CD8-positive, alpha-beta memory T cell (primary cell): ENCODE measurements around the gene KCNK7. TPM values are rescaled to one million over a fixed set of nuclear protein-coding genes. Genes with fewer than 3 reads are reported as not detected.

Source experiments
- CTCF ChIA-PET: fragments of 350-600 bp; sonication (Branson Sonifier 250); formaldehyde crosslinking; loops from one replicate; lab custom pipeline; 2021; ENCODE audit warnings: antibody characterized with exemption; lab: Charles Lee
- POLR2A ChIA-PET: fragments of 350-600 bp; sonication (Branson Sonifier 250); formaldehyde crosslinking; loops from one replicate; lab custom pipeline; 2021; ENCODE audit warnings: antibody characterized with exemption; lab: Charles Lee
- DNase-seq, 5 donors: peaks; one replicate each; pipeline versions ENCODE4 v3.0.0 to v3.0.0-alpha.2; 2020 to 2022; ENCODE audit warnings: mixed read lengths in 1 of 5
- H3K27ac ChIP-seq: one replicate; pipeline ENCODE4 v1.7.0; 2013; ENCODE audit warnings: low read depth, mild to moderate bottlenecking, low read length, moderate library complexity
- H3K27me3 ChIP-seq: 2 replicates; pipeline ENCODE4 v1.7.0; 2013; ENCODE audit warnings: low read length, mild to moderate bottlenecking; ENCODE audit not compliant: insufficient read depth, poor library complexity, severe bottlenecking
- H3K36me3 ChIP-seq: 2 replicates; pipeline ENCODE4 v1.7.0; 2013; ENCODE audit warnings: mild to moderate bottlenecking, low read length, moderate library complexity; ENCODE audit not compliant: insufficient read depth
- H3K4me1 ChIP-seq: 2 replicates; pipeline ENCODE4 v1.7.0; 2013; ENCODE audit warnings: mild to moderate bottlenecking, low read length, moderate library complexity; ENCODE audit not compliant: insufficient read depth
- H3K4me3 ChIP-seq: 2 replicates; pipeline ENCODE4 v1.7.0; 2013; ENCODE audit warnings: mild to moderate bottlenecking, low read length
- H3K9me3 ChIP-seq: 2 replicates; pipeline ENCODE4 v1.7.0; 2013; ENCODE audit warnings: mild to moderate bottlenecking, low read length
- H3K27ac Mint-ChIP-seq, 8 donors: one replicate each; pipeline ENCODE4 v1.8.0; 2020 to 2021; ENCODE audit warnings: mixed read lengths in 8 of 8, mild to moderate bottlenecking in 6 of 8, inconsistent platforms in 3 of 8, moderate library complexity in 3 of 8
- H3K27me3 Mint-ChIP-seq, 2 donors: one replicate each; pipeline ENCODE4 v1.8.0; 2020 to 2021; ENCODE audit warnings: mixed read lengths in 2 of 2, mild to moderate bottlenecking in 1 of 2, moderate library complexity in 1 of 2
- H3K36me3 Mint-ChIP-seq, 3 donors: one replicate each; pipeline ENCODE4 v1.8.0; 2020 to 2021; ENCODE audit warnings: mixed read lengths in 3 of 3, inconsistent platforms in 1 of 3, mild to moderate bottlenecking in 1 of 3
- H3K4me1 Mint-ChIP-seq, 3 donors: one replicate each; pipeline ENCODE4 v1.8.0; 2020 to 2021; ENCODE audit warnings: mixed read lengths in 3 of 3, inconsistent platforms in 1 of 3, mild to moderate bottlenecking in 1 of 3
- H3K4me3 Mint-ChIP-seq, 7 donors: one replicate each; pipeline ENCODE4 v1.8.0; 2020 to 2021; ENCODE audit warnings: mixed read lengths in 7 of 7, mild to moderate bottlenecking in 6 of 7, moderate library complexity in 4 of 7, inconsistent platforms in 2 of 7
- H3K9me3 Mint-ChIP-seq, 5 donors: one replicate each; pipeline ENCODE4 v1.8.0; 2020 to 2022; ENCODE audit warnings: mixed read lengths in 5 of 5, mild to moderate bottlenecking in 3 of 5, moderate library complexity in 2 of 5, inconsistent platforms in 1 of 5
- polyA plus RNA-seq: library from polyadenylated mRNA; unstranded; fragments of 300-500 nt; fragmentation: Illumina TruSeq; gene quantifications from one replicate; pipeline ENCODE4 v1.2.3, GENCODE V29; 2021
- total RNA-seq, 2 experiments: library from RNA; stranded (reverse); gene quantifications; one replicate each; pipeline ENCODE4 v1.2.3, GENCODE V29; 2021

Gene KCNK7
- total and polyA plus RNA-seq, 3 experiments from 2014 or later, result 0.59 to 0.64 TPM; not detected in 1

DNA sequence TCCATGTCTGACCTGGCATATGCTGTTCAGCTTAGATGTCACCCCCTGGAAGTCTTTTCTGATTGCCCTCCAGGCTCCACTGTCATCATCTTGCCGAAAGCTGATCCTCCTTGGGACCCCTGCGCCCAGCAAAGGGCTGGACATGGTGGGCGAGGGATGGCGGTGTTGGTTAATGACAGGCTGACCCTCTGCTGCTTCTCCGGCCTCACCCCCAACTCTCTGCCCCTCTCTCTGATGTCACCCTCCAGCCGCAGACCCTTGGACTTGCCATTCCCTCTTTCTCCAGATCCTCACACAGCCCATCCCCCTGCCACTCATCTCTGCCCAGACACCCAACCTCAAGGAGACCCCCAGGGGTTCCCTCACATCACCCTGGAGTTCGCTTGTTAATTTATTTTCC, 17.5 kb downstream of the KCNK7 start:
- ChIA-PET CTCF (interaction anchor here (4.0 to 6.5 kb wide), 3 partner anchors 10 to 37 kb away, joined by 23 to 66 read pairs (median 38); no protein-coding TSS in a partner anchor), POLR2A (interaction anchor here (3.4 kb wide), 1 partner anchor 9 kb away, joined by 32 read pairs; no protein-coding TSS in a partner anchor)
- Mint-ChIP-seq H3K9me3 (peaks cover 0 to 2% (median 0%) of the 10 kb centered on the region in 5 donors), H3K27ac (peak overlapping the region; percentile 78 to 97 (median 89)), H3K36me3 (peaks cover 2 to 59% (median 7%) of the 10 kb centered on the region in 3 donors), H3K27me3 (no peaks in the 10 kb centered on the region), H3K4me1 (peaks cover 33 to 55% (median 39%) of the 10 kb centered on the region in 3 donors), H3K4me3 (peak overlapping the region; percentile 56 to 99 (median 88))
- DNase-seq, result no peak
- Histone ChIP-seq H3K4me3 (no peak overlapping the region), H3K9me3 (no peaks in the 10 kb centered on the region), H3K4me1 (peaks cover 41% of the 10 kb centered on the region), H3K27me3 (no peaks in the 10 kb centered on the region), H3K27ac (peak overlapping the region; percentile 89), H3K36me3 (peaks cover 21% of the 10 kb centered on the region)

DNA sequence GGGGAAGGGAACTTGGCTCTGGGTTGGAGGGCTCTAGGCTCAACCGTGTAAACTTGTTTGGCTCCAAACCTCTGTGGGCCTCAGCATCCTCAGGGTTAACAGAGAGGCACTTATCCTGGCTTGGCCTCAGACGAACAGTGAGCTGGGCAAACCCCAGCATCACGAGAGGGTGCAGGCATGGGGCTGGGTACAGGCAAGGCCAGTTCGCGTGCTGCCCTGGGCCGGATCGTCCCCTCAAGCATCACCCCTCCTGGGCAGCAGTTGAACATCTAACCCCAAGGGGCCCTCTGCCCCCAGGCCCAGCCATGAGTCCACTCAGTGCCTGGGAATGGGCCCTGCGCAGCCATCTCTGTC, 17.9 kb downstream of the KCNK7 start:
- peaks cover 44% of the 10 kb centered on the region for H3K4me1 ChIP-seq
- Mint-ChIP-seq H3K4me1 (peaks cover 36 to 58% (median 40%) of the 10 kb centered on the region in 3 donors), H3K27me3 (no peaks in the 10 kb centered on the region), H3K9me3 (peaks cover 0 to 2% (median 0%) of the 10 kb centered on the region in 5 donors), H3K36me3 (peaks cover 0 to 57% (median 6%) of the 10 kb centered on the region in 3 donors), H3K27ac (peak overlapping the region in 7 of 8 donors; percentile 78 to 97 (median 88)), H3K4me3 (peak overlapping the region; percentile 56 to 99 (median 88))
- H3K4me3 ChIP-seq, result peak overlapping the region; percentile 89
- H3K27me3 ChIP-seq, result no peaks in the 10 kb centered on the region
- ChIA-PET CTCF (interaction anchor here (4.0 to 6.5 kb wide), 3 partner anchors 10 to 37 kb away, joined by 23 to 66 read pairs (median 38); no protein-coding TSS in a partner anchor), POLR2A (interaction anchor here (0.8 to 3.4 kb wide), 7 partner anchors 9 to 313 kb away, joined by 3 to 32 read pairs (median 4); partner anchors contain the start of gene PCNX3)
- H3K36me3 ChIP-seq, result peaks cover 21% of the 10 kb centered on the region
- no peak for DNase-seq
- H3K9me3 ChIP-seq, result no peaks in the 10 kb centered on the region
- H3K27ac ChIP-seq, result peak overlapping the region; percentile 89

GRCh38 chr11:65576867-65577755, 18.5 kb downstream of the KCNK7 start:
- H3K27ac ChIP-seq, result peak overlapping the region; percentile 89
- peak overlapping the region; percentile 89 for H3K4me3 ChIP-seq
- ChIA-PET CTCF (interaction anchor here (1.3 to 6.5 kb wide), 6 partner anchors 11 to 36 kb away, joined by 3 to 66 read pairs (median 14); no protein-coding TSS in a partner anchor), POLR2A (interaction anchor here (0.6 to 3.4 kb wide), 13 partner anchors 10 to 1906 kb away, joined by 3 to 32 read pairs (median 4); partner anchors contain the start of genes AIP and PCNX3)
- H3K9me3 ChIP-seq, result no peaks in the 10 kb centered on the region
- H3K9me3 Mint-ChIP-seq, result peaks cover 0 to 2% (median 0%) of the 10 kb centered on the region in 5 donors
- peak overlapping the region; percentile 87 to 99 (median 89) for H3K4me3 Mint-ChIP-seq
- peaks cover 46% of the 10 kb centered on the region for H3K4me1 ChIP-seq
- peaks cover 21% of the 10 kb centered on the region for H3K36me3 ChIP-seq
- peaks cover 40 to 62% (median 43%) of the 10 kb centered on the region in 3 donors for H3K4me1 Mint-ChIP-seq
- no peaks in the 10 kb centered on the region for H3K27me3 Mint-ChIP-seq
- peaks cover 0 to 52% (median 6%) of the 10 kb centered on the region in 3 donors for H3K36me3 Mint-ChIP-seq
- peak in 3 of 5 donors; percentile 28 to 65 (median 28) for DNase-seq
- H3K27ac Mint-ChIP-seq, result peak overlapping the region; percentile 78 to 97 (median 92)
- no peaks in the 10 kb centered on the region for H3K27me3 ChIP-seq

GRCh38 chr11:65576232-65576866, 19.3 kb downstream of the KCNK7 start:
- Histone ChIP-seq H3K27me3 (no peaks in the 10 kb centered on the region), H3K36me3 (peaks cover 16% of the 10 kb centered on the region), H3K4me1 (peaks cover 53% of the 10 kb centered on the region), H3K4me3 (peak overlapping the region; percentile 89), H3K27ac (peak overlapping the region; percentile 89), H3K9me3 (no peaks in the 10 kb centered on the region)
- peak overlapping the region; percentile 74 to 96 (median 90) for H3K27ac Mint-ChIP-seq
- H3K9me3 Mint-ChIP-seq, result peaks cover 0 to 2% (median 0%) of the 10 kb centered on the region in 5 donors
- peaks cover 0 to 47% (median 6%) of the 10 kb centered on the region in 3 donors for H3K36me3 Mint-ChIP-seq
- H3K4me1 Mint-ChIP-seq, result peaks cover 47 to 66% (median 50%) of the 10 kb centered on the region in 3 donors
- DNase-seq, result no peak
- ChIA-PET CTCF (interaction anchor here (1.3 to 6.5 kb wide), 7 partner anchors 11 to 135 kb away, joined by 3 to 66 read pairs (median 5); partner anchors contain the start of gene KAT5), POLR2A (interaction anchor here (0.6 to 3.4 kb wide), 11 partner anchors 10 to 91 kb away, joined by 3 to 32 read pairs (median 6); partner anchors contain the start of gene PCNX3)
- H3K4me3 Mint-ChIP-seq, result peak overlapping the region; percentile 87 to 99 (median 89)
- peaks cover 0 to 1% of the 10 kb centered on the region in 2 donors for H3K27me3 Mint-ChIP-seq

DNA sequence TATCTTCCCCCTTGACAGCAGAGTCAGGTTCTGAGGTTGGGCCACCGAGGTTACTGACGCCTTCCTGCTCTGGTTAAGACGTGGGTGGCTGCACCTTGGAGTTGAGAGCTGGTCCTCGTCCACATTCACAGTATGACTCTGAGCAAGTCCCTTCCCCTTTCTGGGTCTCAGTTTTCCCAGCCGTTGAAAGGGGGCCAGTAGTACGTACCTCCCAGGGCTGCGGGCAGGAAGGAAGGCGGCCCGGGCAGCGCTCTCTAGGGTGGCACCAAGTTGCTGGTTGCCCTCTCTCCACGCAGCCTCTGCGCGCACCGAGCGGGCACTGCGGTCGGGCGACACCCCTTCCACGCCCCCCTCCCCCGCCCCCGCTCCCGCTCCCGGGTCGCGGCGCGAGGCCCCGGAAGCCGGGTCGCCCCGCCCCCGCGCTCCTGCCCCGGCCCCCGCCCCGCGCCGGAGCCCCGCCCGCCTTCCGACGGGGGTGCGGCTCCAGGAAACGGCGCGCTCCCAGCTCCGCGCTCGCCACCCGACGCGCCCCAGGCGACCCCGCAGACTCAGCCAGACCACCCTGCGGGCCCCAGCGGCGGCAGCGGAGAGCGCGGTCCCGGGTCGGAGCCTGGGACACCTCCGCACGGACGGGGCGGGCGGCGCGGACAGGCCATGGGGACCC, 19.9 kb downstream of the KCNK7 start, which contains the start of gene EHBP1L1:
TSS of gene EHBP1L1 (plus strand) at position 486 of the 664 bp plus-strand sequence. CDS start 250 bp downstream, outside the sequence.
- Histone ChIP-seq H3K9me3 (no peaks in the 10 kb centered on the region), H3K27ac (peak within 1 kb of the TSS; percentile 89), H3K36me3 (peaks cover 11% of the 10 kb centered on the region), H3K4me1 (peaks cover 60% of the 10 kb centered on the region), H3K4me3 (peak within 1 kb of the TSS; percentile 89), H3K27me3 (no peaks in the 10 kb centered on the region)
- ChIA-PET CTCF (interaction anchor here (0.7 to 6.5 kb wide), 11 partner anchors 8 to 136 kb away, joined by 3 to 66 read pairs (median 4); partner anchors contain the start of genes KAT5 and PCNX3), POLR2A (interaction anchor here (0.6 to 3.4 kb wide), 13 partner anchors 10 to 273 kb away, joined by 3 to 32 read pairs (median 4); partner anchors contain the start of gene PCNX3)
- Mint-ChIP-seq H3K27ac (peak within 1 kb of the TSS; percentile 95 to 100 (median 98)), H3K4me3 (peak within 1 kb of the TSS; percentile 91 to 99 (median 96)), H3K4me1 (peaks cover 54 to 72% (median 54%) of the 10 kb centered on the region in 3 donors), H3K9me3 (peaks cover 0 to 2% (median 0%) of the 10 kb centered on the region in 5 donors), H3K27me3 (peaks cover 0 to 1% of the 10 kb centered on the region in 2 donors), H3K36me3 (peaks cover 0 to 41% (median 6%) of the 10 kb centered on the region in 3 donors)
- DNase-seq, result peak; percentile 78 to 87 (median 81)

GRCh38 chr11:65574811-65575567, 20.6 kb downstream of the KCNK7 start:
- ChIA-PET POLR2A (interaction anchor here (0.6 to 3.4 kb wide), 7 partner anchors 12 to 272 kb away, joined by 3 to 32 read pairs (median 7); partner anchors contain the start of gene PCNX3), CTCF (interaction anchor here (0.7 to 6.5 kb wide), 9 partner anchors 9 to 137 kb away, joined by 3 to 66 read pairs (median 4); partner anchors contain the start of genes KAT5 and PCNX3)
- Mint-ChIP-seq H3K27ac (peak overlapping the region; percentile 95 to 100 (median 98)), H3K9me3 (peaks cover 0 to 2% (median 0%) of the 10 kb centered on the region in 5 donors), H3K27me3 (peaks cover 0 to 1% of the 10 kb centered on the region in 2 donors), H3K36me3 (peaks cover 0 to 40% (median 6%) of the 10 kb centered on the region in 3 donors), H3K4me3 (peak overlapping the region; percentile 91 to 99 (median 96)), H3K4me1 (peaks cover 56 to 76% (median 60%) of the 10 kb centered on the region in 3 donors)
- DNase-seq, result peak in 1 of 5 donors; percentile 28
- Histone ChIP-seq H3K27me3 (no peaks in the 10 kb centered on the region), H3K4me3 (peak overlapping the region; percentile 87), H3K36me3 (peaks cover 4% of the 10 kb centered on the region), H3K4me1 (peaks cover 60% of the 10 kb centered on the region), H3K9me3 (no peaks in the 10 kb centered on the region), H3K27ac (peak overlapping the region; percentile 76)
